ENCODE data around the gene VAT1.

The VAT1 gene

DNA sequence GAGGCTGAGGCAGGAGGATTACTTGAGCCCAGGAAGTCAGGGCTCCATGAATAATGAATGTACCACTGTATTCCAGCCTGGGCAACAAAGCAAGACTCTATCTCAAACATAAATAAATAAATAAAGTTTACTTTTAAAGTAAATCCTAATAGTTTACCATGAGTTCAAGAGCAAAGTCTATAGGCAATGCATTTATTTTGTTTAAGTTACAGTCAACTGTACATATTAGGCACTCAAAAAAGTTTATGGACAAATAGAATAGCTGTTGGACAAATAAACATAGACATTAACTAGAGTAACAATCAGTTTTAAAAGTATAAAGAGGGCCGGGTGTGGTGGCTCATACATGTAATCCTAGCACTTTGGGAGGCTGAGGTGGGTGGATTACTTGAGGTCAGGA is 54.3 kb downstream of the VAT1 start:
- no peak for DNase-seq

Measured in stimulated activated CD4-positive, alpha-beta T cell treated with anti-CD3 and anti-CD28 coated beads, Interleukin-2, amount 100 ng/mL, for 24 hours (primary cell).